HCT116 (cell line): Measurements from ENCODE around the gene VEGFA. TPM values are rescaled to one million over a fixed set of nuclear protein-coding genes. Genes with fewer than 3 reads are reported as not detected.

ENCODE experiments used
- ATAC-seq: fragments of 200-7000 bp; cut with Tn5 transposase; 2 replicates; pipeline ENCODE4 v1.9.1; 2020; ENCODE audit warnings: mild to moderate bottlenecking, moderate library complexity
- BruUV-seq: library from RNA; stranded (reverse); fragments of 400-500 nt; replicated peaks from 2 replicates; lab custom pipeline; 2021; lab: Mats Ljungman, UMichigan
- CTCF ChIA-PET: fragments of 300-600 bp; sonication (Branson Sonifier 250); formaldehyde crosslinking; loops from one replicate; lab custom pipeline; 2021; ENCODE audit warnings: antibody characterized with exemption; lab: Charles Lee
- POLR2A ChIA-PET: fragments of 300-600, 350-600 bp; sonication (Branson Sonifier 250); formaldehyde crosslinking; loops from one replicate; lab custom pipeline; 2021; ENCODE audit warnings: antibody characterized with exemption; lab: Charles Lee
- RAD21 ChIA-PET, 2 experiments: fragments of 300-600 bp; sonication (Branson Sonifier 250); formaldehyde crosslinking; loops; one replicate each; lab custom pipeline; 2023; ENCODE audit warnings: low total read pairs in 2 of 2; ENCODE audit not compliant: uncharacterized antibody in 2 of 2, unreplicated experiment in 2 of 2, low non-redundant PET in 1 of 2; lab: Charles Lee
- DNase-seq: peaks from one replicate; pipeline ENCODE4 v3.0.0-alpha.2; 2010; ENCODE audit warnings: low read depth, low spot score
- H2AFZ ChIP-seq: fragments of 200-600 bp; shearing (Covaris generic), sonication (generic); 2 replicates; pipeline ENCODE4 v1.6.1; 2017; ENCODE audit warnings: low read depth, mixed run types, mixed read lengths, antibody characterized with exemption, low read length; ENCODE audit not compliant: poor library complexity, severe bottlenecking
- H3K27ac ChIP-seq: 2 replicates; pipeline ENCODE4 v1.5.1; 2012; ENCODE audit warnings: low read depth, low read length
- H3K27me3 ChIP-seq: fragments of 200-600 bp; sonication (generic); 2 replicates; pipeline ENCODE4 v1.6.1; 2016; ENCODE audit warnings: mixed run types, low read length, mixed read lengths; ENCODE audit not compliant: insufficient read depth
- H3K36me3 ChIP-seq, 2 experiments: fragments of 200-500 bp in 1 of 2; fragments of 200-600 bp in 1 of 2; sonication (Bioruptor generic) in 1 of 2; sonication (generic) in 1 of 2; 2 replicates each; pipeline versions ENCODE4 v1.5.1 to v1.6.1; 2014 to 2016; ENCODE audit warnings: low read length in 2 of 2, inconsistent platforms in 1 of 2, mixed read lengths in 1 of 2, mixed run types in 1 of 2; ENCODE audit not compliant: insufficient read depth in 2 of 2, control insufficient read depth in 1 of 2
- H3K4me1 ChIP-seq, 2 experiments: fragments of 200-600 bp in 1 of 2; sonication (generic) in 1 of 2; 2 replicates each; pipeline versions ENCODE4 v1.5.1 to v1.6.1; 2012 to 2017; ENCODE audit warnings: low read length in 2 of 2, inconsistent platforms in 1 of 2, mild to moderate bottlenecking in 1 of 2, mixed read lengths in 1 of 2, mixed run types in 1 of 2, moderate library complexity in 1 of 2; ENCODE audit not compliant: insufficient read depth in 2 of 2, control insufficient read depth in 1 of 2
- H3K4me2 ChIP-seq: fragments of 200-600 bp; sonication (generic); 2 replicates; pipeline ENCODE4 v1.6.1; 2017; ENCODE audit warnings: mixed run types, low read length, mixed read lengths
- H3K4me3 ChIP-seq, 2 experiments: fragments of 200-600 bp in 1 of 2; sonication (generic) in 1 of 2; replicated peaks in 1 of 2; 2 replicates each; pipeline ENCODE4 v1.5.1; 2011 to 2016; ENCODE audit warnings: low read length in 2 of 2, control low read depth in 1 of 2, low read depth in 1 of 2, mild to moderate bottlenecking in 1 of 2, mixed read lengths in 1 of 2, mixed run types in 1 of 2
- H3K79me2 ChIP-seq: fragments of 200-600 bp; sonication (generic); 2 replicates; pipeline ENCODE4 v1.6.1; 2017; ENCODE audit warnings: mild to moderate bottlenecking, mixed run types, low read length, moderate library complexity, mixed read lengths; ENCODE audit not compliant: insufficient read depth
- H3K9ac ChIP-seq: fragments of 200-600 bp; sonication (generic); 2 replicates; pipeline ENCODE4 v1.6.1; 2016; ENCODE audit warnings: low read length, mixed read lengths
- H3K9me2 ChIP-seq: fragments of 200-600 bp; sonication (generic), shearing (Covaris generic); 2 replicates; pipeline ENCODE4 v1.6.1; 2017; ENCODE audit warnings: mixed run types, mild to moderate bottlenecking, moderate library complexity; ENCODE audit not compliant: insufficient read depth
- H3K9me3 ChIP-seq, 2 experiments: fragments of 200-500 bp in 1 of 2; fragments of 200-600 bp in 1 of 2; sonication (Bioruptor generic) in 1 of 2; sonication (generic) in 1 of 2; 2 replicates each; pipeline ENCODE4 v1.6.1; 2014 to 2017; ENCODE audit warnings: low read length in 2 of 2, mixed read lengths in 2 of 2, inconsistent platforms in 1 of 2, low read depth in 1 of 2, mild to moderate bottlenecking in 1 of 2, mixed run types in 1 of 2, moderate library complexity in 1 of 2; ENCODE audit not compliant: control insufficient read depth in 1 of 2, insufficient read depth in 1 of 2
- H4K20me1 ChIP-seq: fragments of 200-600 bp; sonication (generic), shearing (Covaris generic); 2 replicates; pipeline ENCODE4 v1.6.1; 2017; ENCODE audit warnings: mixed run types, mild to moderate bottlenecking, moderate library complexity; ENCODE audit not compliant: insufficient read depth
- CEBPB ChIP-seq: IDR thresholded peaks from 2 replicates; pipeline ENCODE4 v1.6.1; 2012; ENCODE audit warnings: low read depth
- EZH2 ChIP-seq: fragments of 200-600 bp; sonication (generic); IDR thresholded peaks from 2 replicates; pipeline ENCODE4 v1.6.1; 2017; ENCODE audit warnings: antibody characterized with exemption, mixed run types
- EZH2phosphoT487 ChIP-seq: fragments of 200-600 bp; IDR thresholded peaks from 2 replicates; pipeline ENCODE4 v1.6.1; 2018; ENCODE audit warnings: antibody characterized with exemption, borderline replicate concordance
- FOSL1 ChIP-seq: IDR thresholded peaks from 2 replicates; pipeline ENCODE4 v1.6.1; 2012; ENCODE audit warnings: low read depth
- POLR2A ChIP-seq: IDR thresholded peaks from 2 replicates; pipeline ENCODE4 v1.7.0; 2011; ENCODE audit warnings: borderline replicate concordance; ENCODE audit not compliant: insufficient read depth, insufficient read length; ENCODE audit errors: extremely low read depth
- SRF ChIP-seq: IDR thresholded peaks from 2 replicates; pipeline ENCODE4 v1.6.1; 2012; ENCODE audit warnings: low read depth
- ZFX ChIP-seq: fragments of 450-650 bp; IDR thresholded peaks from 2 replicates; pipeline ENCODE4 v1.6.1; 2017
- intact Hi-C: fragments of 100-400 bp; cut with micrococcal nuclease; formaldehyde crosslinking; loops from 2 replicates; pipeline ENCODE4 v1.10.0; 2022
- total RNA-seq: library from RNA; stranded (reverse); gene quantifications from one replicate; pipeline ENCODE4 v1.2.1, GENCODE V29; 2021; ENCODE audit not compliant: unreplicated experiment

The VEGFA gene
- total RNA-seq, 1 experiment from 2014 or later: 112 TPM

- TF ChIP-seq FOSL1: no peak
These were observed 60.8 kb downstream of the VEGFA start (continued) for GRCh38 chr6:43830775-43831174.

GRCh38 chr6:43831191-43831590 is 61.2 kb downstream of the VEGFA start:
- H3K4me1 ChIP-seq: peaks cover 0 to 3% of the 10 kb centered on the region in 2 experiments; a peak in 1 of 4 replicates

GRCh38 chr6:43833223-43833995 is 63.4 kb downstream of the VEGFA start:
- H3K4me2 ChIP-seq: no peak overlapping the region
- no peak overlapping the region for H2AFZ ChIP-seq
- intact Hi-C loops: no loop called here
- ATAC-seq (no peak), DNase-seq (no peak)
- CTCF ChIA-PET: no interaction called here
- H3K9me2 ChIP-seq: no peaks in the 10 kb centered on the region
- H3K79me2 ChIP-seq: no peaks in the 10 kb centered on the region
- no peak overlapping the region for H3K4me3 ChIP-seq
- TF ChIP-seq POLR2A: no peak
- no peaks in the 10 kb centered on the region for H3K27me3 ChIP-seq
- no peaks in the 10 kb centered on the region for H4K20me1 ChIP-seq
- RAD21 ChIA-PET: no interaction called here
- BruUV-seq: no TSS peak
- peaks cover 5 to 17% of the 10 kb centered on the region in 2 experiments; a peak in 3 of 4 replicates for H3K4me1 ChIP-seq
- H3K9me3 ChIP-seq: no peaks in the 10 kb centered on the region
- POLR2A ChIA-PET: no interaction called here
- no peaks in the 10 kb centered on the region for H3K36me3 ChIP-seq
- no peak overlapping the region for H3K9ac ChIP-seq
- no peak overlapping the region for H3K27ac ChIP-seq

More at GRCh38 chr6:43831191-43831590, 61.2 kb downstream of the VEGFA start:
- ATAC-seq: no peak
- RAD21 ChIA-PET: no interaction called here
- POLR2A ChIA-PET: no interaction called here
- no peak overlapping the region for H2AFZ ChIP-seq
- no peaks in the 10 kb centered on the region for H3K9me3 ChIP-seq
- H3K27me3 ChIP-seq: no peaks in the 10 kb centered on the region
- no peaks in the 10 kb centered on the region for H3K9me2 ChIP-seq
- no peak for DNase-seq
- no peaks in the 10 kb centered on the region for H3K36me3 ChIP-seq
- no peaks in the 10 kb centered on the region for H4K20me1 ChIP-seq
- no TSS peak for BruUV-seq
- H3K27ac ChIP-seq: no peak overlapping the region
- CTCF ChIA-PET: no interaction called here
- no peaks in the 10 kb centered on the region for H3K79me2 ChIP-seq
- H3K4me3 ChIP-seq: no peak overlapping the region
- TF ChIP-seq CEBPB (no peak), ZFX (no peak), EZH2phosphoT487 (no peak), EZH2 (no peak), SRF (no peak), POLR2A (no peak)
- intact Hi-C loops: no loop called here
- no peak overlapping the region for H3K4me2 ChIP-seq
- no peak overlapping the region for H3K9ac ChIP-seq
